ENCODE measurements around the gene PRKN.

The PRKN gene

DNA sequence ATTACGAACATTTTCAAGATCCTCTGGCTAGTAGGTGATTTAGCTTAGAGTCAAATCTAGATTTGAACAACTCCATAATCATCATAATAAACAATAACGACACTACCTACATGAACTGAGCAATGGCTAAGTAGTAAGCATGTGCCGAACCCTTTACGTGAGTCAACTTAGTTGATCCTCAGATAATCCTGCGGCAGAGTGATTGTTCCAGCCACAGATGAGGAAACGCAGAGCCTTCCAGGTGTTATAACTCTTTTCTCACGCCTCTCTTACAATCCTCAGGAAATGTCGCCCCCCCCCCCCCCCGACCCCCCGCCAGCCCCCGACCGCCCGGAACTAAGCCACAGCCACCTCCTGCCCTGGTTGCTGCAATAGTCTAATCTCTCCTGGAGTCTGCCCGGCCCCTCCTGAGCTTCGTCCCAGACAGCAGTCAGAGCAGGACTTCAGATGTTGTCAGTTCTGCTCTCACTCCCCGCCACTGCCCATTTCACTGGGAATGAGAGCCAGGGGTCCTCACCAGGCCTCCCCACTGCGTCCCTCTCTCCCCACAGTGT is 1312.2 kb downstream of the PRKN start:
- no peak for DNase-seq

DNA sequence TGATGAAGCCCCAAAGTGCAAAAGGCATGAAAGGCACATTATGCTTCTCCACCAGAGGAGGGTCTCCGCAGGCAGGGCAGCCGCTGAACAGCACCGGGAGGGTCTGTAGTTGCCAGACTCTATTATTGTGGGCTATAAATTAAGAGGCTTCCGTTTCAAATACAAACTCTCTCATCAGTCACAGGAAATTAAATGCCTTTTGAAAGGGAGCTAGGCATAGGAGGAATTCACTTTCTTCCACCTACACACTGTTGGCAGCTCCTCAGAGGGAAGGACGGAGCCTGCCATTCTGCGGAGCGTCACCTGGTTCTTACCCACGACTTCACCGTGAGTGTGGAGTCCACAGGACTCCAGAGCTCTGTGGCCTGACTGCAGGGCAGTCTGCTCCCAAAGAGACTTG is 1312.9 kb downstream of the PRKN start:
- DNase-seq: no peak

GRCh38 chr6:161414180-161414579 is 1313.4 kb downstream of the PRKN start:
- no peak for DNase-seq

- DNase-seq: no peak
These were observed 1314.2 kb downstream of the PRKN start for GRCh38 chr6:161413355-161413771.

DNA sequence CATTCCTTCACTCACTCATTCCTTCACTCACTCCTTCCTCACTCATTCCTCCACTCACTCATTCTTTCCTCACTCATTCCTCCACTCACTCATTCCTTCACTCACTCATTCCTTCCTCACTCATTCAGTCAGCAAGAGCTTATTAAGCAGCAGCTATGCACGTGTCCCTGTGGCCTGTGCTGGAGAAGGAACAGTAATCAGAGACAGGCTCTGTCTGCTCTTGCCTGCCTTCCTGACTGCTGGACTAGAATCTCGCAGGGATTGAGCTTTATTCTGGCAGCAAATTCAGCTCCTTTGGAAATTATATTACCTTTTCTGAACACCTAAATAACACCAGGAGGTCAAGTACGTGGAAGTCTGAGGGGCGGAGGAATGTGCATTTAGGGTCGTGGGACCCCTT is 1314.8 kb downstream of the PRKN start:
- no peak for DNase-seq

- no peak for DNase-seq
These were observed 1316.2 kb downstream of the PRKN start for GRCh38 chr6:161411265-161411944.

DNA sequence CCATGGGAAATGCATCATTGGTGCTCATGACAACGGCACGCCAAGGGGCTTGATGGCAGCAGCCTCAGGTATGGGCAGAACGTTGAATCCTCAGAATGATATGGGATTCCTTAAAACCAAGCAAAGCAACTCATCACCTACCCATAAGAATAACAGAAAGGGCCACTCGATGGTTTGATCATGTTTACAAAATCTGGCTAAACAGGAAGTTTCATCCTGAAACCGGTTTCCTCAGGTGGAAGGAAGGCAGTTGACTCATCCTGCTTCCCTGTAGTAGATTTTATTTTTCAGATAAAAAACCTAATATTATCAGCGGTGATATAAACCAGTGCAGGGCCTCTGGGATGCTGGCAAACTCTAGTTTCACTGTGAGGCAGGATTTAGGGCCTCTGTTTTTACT is 1316.8 kb downstream of the PRKN start:
- no peak for DNase-seq

DNA sequence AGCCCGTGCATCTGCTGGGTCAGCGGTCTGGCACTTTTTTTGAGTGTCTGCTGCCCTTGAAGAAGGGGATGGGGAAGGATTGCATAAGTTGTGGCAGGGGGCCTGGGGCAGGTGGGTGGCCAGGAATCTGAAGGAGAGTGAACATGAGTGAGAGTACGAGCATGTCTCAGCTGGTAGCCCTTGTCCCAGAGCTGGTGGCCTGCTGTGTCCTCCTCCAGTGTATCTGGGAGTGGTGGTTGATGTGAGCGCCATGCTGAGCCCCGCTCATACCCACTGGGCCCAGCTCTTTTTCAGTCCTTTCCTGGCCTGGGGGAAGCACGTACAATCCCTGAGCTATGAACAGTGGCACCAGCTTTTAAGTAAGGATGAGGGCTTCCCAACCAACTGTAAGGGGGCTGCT is 1317.5 kb downstream of the PRKN start:
- no peak for DNase-seq

- no peak for DNase-seq
These were observed 1318.2 kb downstream of the PRKN start for GRCh38 chr6:161409353-161409752.

- DNase-seq: no peak
These were observed 1319.5 kb downstream of the PRKN start for GRCh38 chr6:161408041-161408440.

- DNase-seq: no peak
These were observed 1320.0 kb downstream of the PRKN start for GRCh38 chr6:161407581-161407980.

- no peak for DNase-seq
These were observed 1320.5 kb downstream of the PRKN start for GRCh38 chr6:161407115-161407514.

DNA sequence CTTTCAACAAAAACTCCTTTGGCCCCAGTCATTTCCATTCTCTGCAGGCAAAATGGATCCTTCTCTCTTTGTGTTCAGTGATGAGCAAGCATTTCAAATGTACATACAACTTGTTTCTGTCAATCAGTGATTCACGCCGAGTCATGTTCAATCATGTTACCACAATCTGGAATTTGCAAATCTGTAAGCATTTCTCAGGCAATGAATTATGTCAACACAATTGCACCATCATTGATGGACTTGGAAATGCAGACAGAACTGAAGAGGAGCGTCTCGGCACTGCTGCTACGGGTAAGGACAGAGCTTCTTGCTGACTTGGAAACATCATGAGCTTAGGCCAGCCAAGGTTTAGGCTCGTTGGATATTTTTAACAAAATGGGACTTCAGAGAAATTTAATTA is 1320.9 kb downstream of the PRKN start:
- no peak for DNase-seq

- DNase-seq: no peak
These were observed 1322.1 kb downstream of the PRKN start for GRCh38 chr6:161405418-161405817.

- DNase-seq: no peak
These were observed 1323.8 kb downstream of the PRKN start for GRCh38 chr6:161403717-161404116.

GRCh38 chr6:161401587-161402309 is 1325.8 kb downstream of the PRKN start:
- DNase-seq: no peak

GRCh38 chr6:161400671-161401070 is 1326.9 kb downstream of the PRKN start:
- no peak for DNase-seq

- no peak for DNase-seq
These were observed 1331.0 kb downstream of the PRKN start for GRCh38 chr6:161396539-161396938.

DNA sequence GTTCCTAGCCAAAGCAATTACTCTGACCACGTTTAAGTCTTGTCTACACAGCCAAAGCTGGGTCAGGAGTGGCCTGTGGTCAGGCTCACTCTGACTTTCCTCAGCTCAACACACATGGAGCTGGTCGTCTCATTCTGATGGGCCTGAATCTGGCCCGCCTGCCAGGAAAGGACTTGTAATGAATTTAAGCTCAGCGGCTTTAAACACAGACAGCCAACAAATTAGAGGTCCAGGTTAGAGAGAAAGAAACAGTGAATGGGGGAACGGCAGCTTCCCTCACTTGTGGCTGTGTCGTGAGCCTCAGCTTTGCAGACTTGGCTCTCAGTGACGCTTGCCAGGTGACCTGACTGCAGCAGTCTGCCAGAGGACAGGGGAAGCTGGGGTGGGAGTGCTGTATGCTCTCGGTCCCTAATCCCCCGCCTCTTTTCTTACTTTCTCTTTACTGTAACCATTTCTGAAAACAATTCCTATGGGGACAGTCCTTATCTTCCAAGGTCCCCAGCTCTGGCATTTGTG is 1331.8 kb downstream of the PRKN start:
- DNase-seq: no peak

- no peak for DNase-seq
These were observed 1333.1 kb downstream of the PRKN start for GRCh38 chr6:161394437-161394836.

- DNase-seq: peak; percentile 37
These were observed 1333.7 kb downstream of the PRKN start for GRCh38 chr6:161393839-161394364.

DNA sequence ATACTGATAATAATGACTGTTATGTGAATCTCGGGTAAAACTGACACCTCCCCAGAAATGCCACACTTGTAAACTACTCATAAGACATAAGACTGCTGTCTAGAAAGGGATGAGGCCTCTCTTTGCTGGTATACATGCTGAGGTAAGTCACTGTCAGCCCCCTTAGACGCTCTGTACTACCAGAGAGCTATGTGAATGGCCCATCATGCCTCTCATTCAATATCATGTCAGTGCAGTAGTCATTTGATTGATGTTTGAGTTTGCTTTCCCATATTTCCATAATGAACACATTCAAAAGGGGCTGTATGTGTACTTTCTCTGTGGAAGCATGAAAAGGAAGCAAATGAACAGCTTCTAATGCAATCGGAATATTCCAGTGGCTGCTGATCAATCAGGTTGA is 1334.3 kb downstream of the PRKN start:
- no peak for DNase-seq

- no peak for DNase-seq
These were observed 1337.8 kb downstream of the PRKN start for GRCh38 chr6:161389756-161390155.

GRCh38 chr6:161383951-161384350 is 1343.6 kb downstream of the PRKN start:
- no peak for DNase-seq

Data from NCI-H774 (cell line).